ENCODE results near the gene GPR151. TPM values are rescaled to one million over a fixed set of nuclear protein-coding genes. Genes with fewer than 3 reads are reported as not detected.

The GPR151 gene
- total RNA-seq, 1 experiment from 2014 or later: not detected

- ChIA-PET CTCF (no interaction called here), POLR2A (no interaction called here)
- TF ChIP-seq TCF7L2 (IDR thresholded peaks at IDR 0.05; ENCODE audit: low read depth, low read length): no peak
- no peak for TF ChIP-seq CTCF (IDR thresholded peaks at IDR 0.05)
- no peak for TF ChIP-seq POLR2AphosphoS5 (IDR thresholded peaks at IDR 0.05; ENCODE audit: low read depth, low read length)
Observed at GRCh38 chr5:146494656-146495055, 21.3 kb downstream of the GPR151 start.

GRCh38 chr5:146490089-146490843 is 25.7 kb downstream of the GPR151 start:
- no peak for TF ChIP-seq CTCF (IDR thresholded peaks at IDR 0.05)
- TF ChIP-seq, protein P1, sequence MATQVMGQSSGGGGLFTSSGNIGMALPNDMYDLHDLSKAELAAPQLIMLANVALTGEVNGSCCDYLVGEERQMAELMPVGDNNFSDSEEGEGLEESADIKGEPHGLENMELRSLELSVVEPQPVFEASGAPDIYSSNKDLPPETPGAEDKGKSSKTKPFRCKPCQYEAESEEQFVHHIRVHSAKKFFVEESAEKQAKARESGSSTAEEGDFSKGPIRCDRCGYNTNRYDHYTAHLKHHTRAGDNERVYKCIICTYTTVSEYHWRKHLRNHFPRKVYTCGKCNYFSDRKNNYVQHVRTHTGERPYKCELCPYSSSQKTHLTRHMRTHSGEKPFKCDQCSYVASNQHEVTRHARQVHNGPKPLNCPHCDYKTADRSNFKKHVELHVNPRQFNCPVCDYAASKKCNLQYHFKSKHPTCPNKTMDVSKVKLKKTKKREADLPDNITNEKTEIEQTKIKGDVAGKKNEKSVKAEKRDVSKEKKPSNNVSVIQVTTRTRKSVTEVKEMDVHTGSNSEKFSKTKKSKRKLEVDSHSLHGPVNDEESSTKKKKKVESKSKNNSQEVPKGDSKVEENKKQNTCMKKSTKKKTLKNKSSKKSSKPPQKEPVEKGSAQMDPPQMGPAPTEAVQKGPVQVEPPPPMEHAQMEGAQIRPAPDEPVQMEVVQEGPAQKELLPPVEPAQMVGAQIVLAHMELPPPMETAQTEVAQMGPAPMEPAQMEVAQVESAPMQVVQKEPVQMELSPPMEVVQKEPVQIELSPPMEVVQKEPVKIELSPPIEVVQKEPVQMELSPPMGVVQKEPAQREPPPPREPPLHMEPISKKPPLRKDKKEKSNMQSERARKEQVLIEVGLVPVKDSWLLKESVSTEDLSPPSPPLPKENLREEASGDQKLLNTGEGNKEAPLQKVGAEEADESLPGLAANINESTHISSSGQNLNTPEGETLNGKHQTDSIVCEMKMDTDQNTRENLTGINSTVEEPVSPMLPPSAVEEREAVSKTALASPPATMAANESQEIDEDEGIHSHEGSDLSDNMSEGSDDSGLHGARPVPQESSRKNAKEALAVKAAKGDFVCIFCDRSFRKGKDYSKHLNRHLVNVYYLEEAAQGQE (IDR thresholded peaks at IDR 0.05; ENCODE audit: insufficient read depth in 1 of 2, low read depth in 2 of 2, low read length in 1 of 2): no peak
- TF ChIP-seq TCF7L2 (IDR thresholded peaks at IDR 0.05; ENCODE audit: low read depth, low read length): no peak
- no peak for TF ChIP-seq POLR2AphosphoS5 (IDR thresholded peaks at IDR 0.05; ENCODE audit: low read depth, low read length)
- no peak for TF ChIP-seq SIN3A (IDR thresholded peaks at IDR 0.05; ENCODE audit: borderline replicate concordance, insufficient read depth, low read depth, low read length)
- no peak overlapping the region for H3K4me3 ChIP-seq (ENCODE audit: low read depth in 2 of 2, low read length in 2 of 2)
- no peaks in the 10 kb centered on the region for H3K9me3 ChIP-seq (ENCODE audit: control insufficient read depth, insufficient read depth, low read depth, low read length)
- no peaks in the 10 kb centered on the region for H3K27me3 ChIP-seq (ENCODE audit: control insufficient read depth, insufficient read depth, low read length)
- DNase-seq (ENCODE audit: low read depth, low spot score) (no peak), ATAC-seq (no peak)
- H3K27ac ChIP-seq (ENCODE audit: low read length): no peak overlapping the region
- no peaks in the 10 kb centered on the region for H3K4me1 ChIP-seq (ENCODE audit: control insufficient read depth, insufficient read depth, low read length)
- no TSS peak for BruUV-seq (replicated peaks)
- ChIA-PET CTCF (interaction anchor here (0.6 kb wide), 1 partner anchor 44 kb away, joined by 4 read pairs; no protein-coding TSS in a partner anchor), POLR2A (no interaction called here)
- intact Hi-C loops (cut with micrococcal nuclease; ENCODE audit: unreplicated experiment) (no loop called here), in situ Hi-C loops (cut with HindIII; ENCODE audit: low pct_unique_long_range_greater_than_20kb, low sequenced_read_pairs) (no loop called here)
- peaks cover 29% of the 10 kb centered on the region for H3K36me3 ChIP-seq (ENCODE audit: control insufficient read depth, insufficient read depth, low read length)

More at GRCh38 chr5:146494656-146495055, 21.3 kb downstream of the GPR151 start:
- Histone ChIP-seq H3K27me3 (ENCODE audit: control insufficient read depth, insufficient read depth, low read length) (no peaks in the 10 kb centered on the region), H3K27ac (ENCODE audit: low read length) (no peak overlapping the region), H3K4me1 (ENCODE audit: control insufficient read depth, insufficient read depth, low read length) (no peaks in the 10 kb centered on the region), H3K4me3 (ENCODE audit: low read depth in 2 of 2, low read length in 2 of 2) (no peak overlapping the region), H3K36me3 (ENCODE audit: control insufficient read depth, insufficient read depth, low read length) (peaks cover 31% of the 10 kb centered on the region), H3K9me3 (ENCODE audit: control insufficient read depth, insufficient read depth, low read depth, low read length) (no peaks in the 10 kb centered on the region)
- intact Hi-C loops (cut with micrococcal nuclease; ENCODE audit: unreplicated experiment) (no loop called here), in situ Hi-C loops (cut with HindIII; ENCODE audit: low pct_unique_long_range_greater_than_20kb, low sequenced_read_pairs) (no loop called here)
- ATAC-seq: no peak
- DNase-seq (ENCODE audit: low read depth, low spot score): no peak
- BruUV-seq (replicated peaks): no TSS peak
